Chondrocyte (in vitro differentiated cells): Measurements from ENCODE around the gene PKP1. TPM values are rescaled to one million over a fixed set of nuclear protein-coding genes. Genes with fewer than 3 reads are reported as not detected.

ENCODE experiments used
- DNase-seq: peaks from one replicate; pipeline ENCODE4 v3.0.0; 2021; ENCODE audit warnings: mixed read lengths, low spot score
- H3K27ac Mint-ChIP-seq: one replicate; pipeline ENCODE4 v1.8.0; 2021; ENCODE audit warnings: mild to moderate bottlenecking, moderate library complexity, mixed read lengths; ENCODE audit not compliant: unreplicated experiment
- H3K27me3 Mint-ChIP-seq: 2 replicates; pipeline ENCODE4 v1.8.0; 2021; ENCODE audit warnings: low read depth, mixed read lengths
- H3K36me3 Mint-ChIP-seq: 2 replicates; pipeline ENCODE4 v1.8.0; 2021; ENCODE audit warnings: low read depth, mixed read lengths
- H3K4me1 Mint-ChIP-seq: 2 replicates; pipeline ENCODE4 v1.8.0; 2021; ENCODE audit warnings: low read depth, mild to moderate bottlenecking, mixed read lengths
- H3K4me3 Mint-ChIP-seq: one replicate; pipeline ENCODE4 v1.8.0; 2021; ENCODE audit warnings: mild to moderate bottlenecking, moderate library complexity, mixed read lengths; ENCODE audit not compliant: unreplicated experiment
- H3K9me3 Mint-ChIP-seq: 2 replicates; pipeline ENCODE4 v1.8.0; 2021; ENCODE audit warnings: low read depth, mixed read lengths
- total RNA-seq: library from RNA; stranded (reverse); gene quantifications from 3 replicates; pipeline ENCODE4 v1.2.1, GENCODE V29; 2021
- TF ChIP-seq, protein P1 (sequence below): fragments of 200-600 bp; sonication (generic); IDR thresholded peaks from 2 replicates; pipeline ENCODE4 v1.5.0; 2021; ENCODE audit warnings: antibody characterized with exemption, mild to moderate bottlenecking, moderate library complexity

PKP1 gene
- total RNA-seq, 1 donor from 2014 or later, result 4.0 TPM

DNA sequence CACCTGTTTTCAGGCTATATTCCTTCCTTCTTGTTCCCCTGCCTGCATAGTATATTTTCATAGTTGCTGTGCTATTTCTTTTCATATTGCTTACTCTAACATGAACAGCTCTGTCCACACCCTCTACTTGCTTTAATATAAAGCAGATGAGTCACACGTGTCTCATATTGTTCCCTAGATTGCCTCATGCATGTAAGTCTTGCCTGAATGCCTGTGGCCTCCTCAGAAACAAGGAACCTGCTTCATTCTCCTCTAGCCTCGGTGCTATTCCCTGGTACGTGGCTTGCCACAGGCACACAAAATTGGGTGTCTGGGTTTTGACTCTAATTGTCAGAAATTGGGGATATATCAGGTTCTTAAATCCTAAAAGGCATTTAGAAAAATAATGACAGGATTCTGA, 16.5 kb upstream of the PKP1 start:
- TF ChIP-seq, protein P1, sequence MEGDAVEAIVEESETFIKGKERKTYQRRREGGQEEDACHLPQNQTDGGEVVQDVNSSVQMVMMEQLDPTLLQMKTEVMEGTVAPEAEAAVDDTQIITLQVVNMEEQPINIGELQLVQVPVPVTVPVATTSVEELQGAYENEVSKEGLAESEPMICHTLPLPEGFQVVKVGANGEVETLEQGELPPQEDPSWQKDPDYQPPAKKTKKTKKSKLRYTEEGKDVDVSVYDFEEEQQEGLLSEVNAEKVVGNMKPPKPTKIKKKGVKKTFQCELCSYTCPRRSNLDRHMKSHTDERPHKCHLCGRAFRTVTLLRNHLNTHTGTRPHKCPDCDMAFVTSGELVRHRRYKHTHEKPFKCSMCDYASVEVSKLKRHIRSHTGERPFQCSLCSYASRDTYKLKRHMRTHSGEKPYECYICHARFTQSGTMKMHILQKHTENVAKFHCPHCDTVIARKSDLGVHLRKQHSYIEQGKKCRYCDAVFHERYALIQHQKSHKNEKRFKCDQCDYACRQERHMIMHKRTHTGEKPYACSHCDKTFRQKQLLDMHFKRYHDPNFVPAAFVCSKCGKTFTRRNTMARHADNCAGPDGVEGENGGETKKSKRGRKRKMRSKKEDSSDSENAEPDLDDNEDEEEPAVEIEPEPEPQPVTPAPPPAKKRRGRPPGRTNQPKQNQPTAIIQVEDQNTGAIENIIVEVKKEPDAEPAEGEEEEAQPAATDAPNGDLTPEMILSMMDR, result no peak
- H3K36me3 Mint-ChIP-seq, result no peaks in the 10 kb centered on the region
- peaks cover 46% of the 10 kb centered on the region for H3K4me1 Mint-ChIP-seq
- no peak overlapping the region for H3K4me3 Mint-ChIP-seq
- no peaks in the 10 kb centered on the region for H3K27me3 Mint-ChIP-seq
- peak overlapping the region; percentile 90 for H3K27ac Mint-ChIP-seq
- DNase-seq, result no peak
- H3K9me3 Mint-ChIP-seq, result no peaks in the 10 kb centered on the region

DNA sequence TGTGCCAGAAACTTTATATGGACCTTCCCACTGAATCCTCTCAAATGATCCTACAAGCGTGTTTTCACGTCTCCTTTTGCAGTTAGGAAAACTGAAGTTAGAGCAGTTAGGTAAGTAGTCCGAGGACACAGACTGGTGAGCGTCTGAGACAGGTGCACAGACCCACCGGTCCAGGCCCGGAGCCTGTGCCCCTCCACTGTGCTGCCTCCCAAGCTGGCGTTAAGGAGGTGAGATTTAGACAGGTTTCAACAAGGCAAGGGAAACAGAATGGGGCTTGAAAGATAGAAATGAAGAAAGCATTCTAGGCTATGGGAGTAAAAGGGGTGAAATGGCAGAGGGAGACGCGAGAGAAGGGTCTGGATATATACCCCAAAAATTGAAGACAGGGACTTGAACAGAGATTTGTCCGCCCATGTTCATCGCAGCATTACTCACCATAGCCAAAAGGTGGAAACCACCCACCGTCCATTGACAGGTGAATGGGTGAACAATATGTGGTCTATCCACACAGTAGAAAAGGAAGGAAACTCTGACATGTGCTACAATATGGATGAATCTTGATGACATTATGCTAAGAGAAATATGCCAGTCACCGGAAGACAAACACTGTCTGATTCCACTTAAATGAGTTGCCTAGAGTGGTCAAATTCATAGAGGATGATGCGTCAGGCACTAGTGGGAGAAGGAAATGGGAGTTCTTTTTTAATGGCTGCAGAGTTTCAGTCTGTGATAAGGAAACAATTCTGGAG, 15.7 kb upstream of the PKP1 start:
- Mint-ChIP-seq H3K36me3 (no peaks in the 10 kb centered on the region), H3K27ac (peak overlapping the region; percentile 90), H3K4me3 (no peak overlapping the region), H3K4me1 (peaks cover 51% of the 10 kb centered on the region), H3K9me3 (no peaks in the 10 kb centered on the region), H3K27me3 (no peaks in the 10 kb centered on the region)
- no peak for DNase-seq
- TF ChIP-seq, protein P1, result no peak

DNA sequence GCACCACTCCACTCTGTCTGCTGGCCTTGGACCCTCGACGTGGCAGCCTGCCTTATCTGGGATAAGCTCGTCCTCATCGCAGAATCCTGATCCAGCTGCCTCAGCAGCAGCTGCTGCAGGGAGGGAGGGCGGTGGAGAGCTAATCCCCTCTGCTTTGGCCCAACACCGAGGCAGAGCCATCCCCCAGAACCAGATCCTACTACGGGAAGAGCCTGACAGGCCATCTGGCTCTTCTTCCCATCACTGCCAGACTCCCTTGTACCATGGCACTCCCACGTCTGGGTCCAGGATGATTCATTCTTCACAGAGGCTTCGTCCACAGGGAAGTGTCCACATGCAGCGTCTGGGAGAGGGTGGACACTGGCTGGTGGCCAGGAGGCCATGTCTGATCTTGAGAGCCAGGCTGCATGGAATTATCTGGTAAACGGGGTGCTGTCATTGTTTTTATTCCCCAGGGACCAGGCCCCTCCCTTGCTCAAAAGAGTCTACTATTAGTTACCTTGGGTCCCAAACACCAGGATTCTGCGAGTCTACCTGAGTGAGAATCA, 14.6 kb upstream of the PKP1 start:
- H3K36me3 Mint-ChIP-seq, result no peaks in the 10 kb centered on the region
- TF ChIP-seq, protein P1, result no peak
- no peak for DNase-seq
- peak overlapping the region; percentile 90 for H3K27ac Mint-ChIP-seq
- H3K9me3 Mint-ChIP-seq, result no peaks in the 10 kb centered on the region
- no peaks in the 10 kb centered on the region for H3K27me3 Mint-ChIP-seq
- H3K4me3 Mint-ChIP-seq, result no peak overlapping the region
- H3K4me1 Mint-ChIP-seq, result peaks cover 61% of the 10 kb centered on the region

DNA sequence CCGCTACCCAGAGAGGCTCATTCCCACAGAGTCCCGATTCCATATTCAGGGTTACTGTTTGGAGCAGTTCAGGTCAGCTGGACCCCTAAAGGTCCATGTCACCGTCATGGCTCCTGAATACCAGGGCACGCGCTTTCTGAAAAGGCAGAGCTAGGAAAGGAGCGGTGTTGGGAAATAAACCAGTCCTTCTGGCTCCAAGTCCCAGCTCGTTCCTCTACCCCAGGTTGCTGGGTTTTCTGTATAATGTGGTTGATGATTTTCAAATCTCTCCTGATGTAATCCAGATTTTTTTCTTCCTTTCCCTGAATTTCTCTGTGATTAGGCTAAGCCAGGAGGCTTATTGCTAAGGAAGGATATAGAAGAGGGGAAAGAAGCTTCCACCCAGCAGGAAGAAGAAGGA, 14.0 kb upstream of the PKP1 start:
- TF ChIP-seq, protein P1, result no peak
- DNase-seq, result no peak
- Mint-ChIP-seq H3K27me3 (no peaks in the 10 kb centered on the region), H3K27ac (peak overlapping the region; percentile 90), H3K4me1 (peaks cover 61% of the 10 kb centered on the region), H3K36me3 (no peaks in the 10 kb centered on the region), H3K4me3 (no peak overlapping the region), H3K9me3 (no peaks in the 10 kb centered on the region)

DNA sequence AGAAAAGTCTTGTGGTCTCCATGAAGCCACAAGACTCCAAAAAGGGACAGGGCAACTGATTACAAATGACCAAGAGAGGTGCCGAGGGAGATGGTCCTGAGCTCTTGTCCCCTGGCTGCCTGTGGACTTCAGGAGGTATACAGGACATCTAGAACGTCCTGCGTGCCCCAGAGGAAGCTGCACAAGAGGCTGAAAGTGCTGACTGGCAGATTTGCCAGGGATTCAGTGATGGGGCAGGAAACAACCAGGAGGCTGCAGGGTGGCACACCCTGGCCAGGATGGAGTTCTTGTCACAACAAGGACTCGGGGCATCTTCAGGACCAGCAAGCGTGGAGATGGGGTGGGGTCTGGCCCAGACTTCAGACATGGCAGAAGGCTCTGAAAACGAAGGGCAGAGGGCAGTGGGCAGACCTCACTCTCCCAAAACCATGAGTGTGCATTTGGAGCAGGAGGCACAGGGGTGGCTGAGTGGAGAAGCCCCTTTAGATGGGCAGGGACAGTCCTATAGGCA, 13.4 kb upstream of the PKP1 start:
- TF ChIP-seq, protein P1, result no peak
- no peak for DNase-seq
- Mint-ChIP-seq H3K27ac (no peak overlapping the region), H3K4me3 (no peak overlapping the region), H3K4me1 (peaks cover 67% of the 10 kb centered on the region), H3K9me3 (no peaks in the 10 kb centered on the region), H3K36me3 (no peaks in the 10 kb centered on the region), H3K27me3 (no peaks in the 10 kb centered on the region)
